Nephron progenitor cell (in vitro differentiated cells): ENCODE data around the gene ACOT13.

ENCODE experiments used
- DNase-seq: peaks from one replicate; pipeline ENCODE4 v3.0.0; 2021
- H3K27ac Mint-ChIP-seq: 2 replicates; pipeline ENCODE4 v1.8.0; 2021; ENCODE audit warnings: mild to moderate bottlenecking, moderate library complexity, mixed read lengths
- H3K27me3 Mint-ChIP-seq: 2 replicates; pipeline ENCODE4 v1.8.0; 2021; ENCODE audit warnings: mild to moderate bottlenecking, low read depth, mixed read lengths; ENCODE audit not compliant: poor library complexity
- H3K36me3 Mint-ChIP-seq: 2 replicates; pipeline ENCODE4 v1.8.0; 2021; ENCODE audit warnings: low read depth, mixed read lengths
- H3K4me1 Mint-ChIP-seq: 2 replicates; pipeline ENCODE4 v1.8.0; 2021; ENCODE audit warnings: mixed read lengths
- H3K4me3 Mint-ChIP-seq: 2 replicates; pipeline ENCODE4 v1.8.0; 2021; ENCODE audit warnings: mild to moderate bottlenecking, moderate library complexity, mixed read lengths
- H3K9me3 Mint-ChIP-seq: 2 replicates; pipeline ENCODE4 v1.8.0; 2021; ENCODE audit warnings: mild to moderate bottlenecking, moderate library complexity, mixed read lengths
- TF ChIP-seq, protein P1 (sequence below): fragments of 200-600 bp; sonication (generic); IDR thresholded peaks from 2 replicates; pipeline ENCODE4 v1.5.0; 2021; ENCODE audit warnings: antibody characterized with exemption

The ACOT13 gene

GRCh38 chr6:24643920-24644319 lies 23.0 kb upstream of the ACOT13 start:
- TF ChIP-seq, protein P1, sequence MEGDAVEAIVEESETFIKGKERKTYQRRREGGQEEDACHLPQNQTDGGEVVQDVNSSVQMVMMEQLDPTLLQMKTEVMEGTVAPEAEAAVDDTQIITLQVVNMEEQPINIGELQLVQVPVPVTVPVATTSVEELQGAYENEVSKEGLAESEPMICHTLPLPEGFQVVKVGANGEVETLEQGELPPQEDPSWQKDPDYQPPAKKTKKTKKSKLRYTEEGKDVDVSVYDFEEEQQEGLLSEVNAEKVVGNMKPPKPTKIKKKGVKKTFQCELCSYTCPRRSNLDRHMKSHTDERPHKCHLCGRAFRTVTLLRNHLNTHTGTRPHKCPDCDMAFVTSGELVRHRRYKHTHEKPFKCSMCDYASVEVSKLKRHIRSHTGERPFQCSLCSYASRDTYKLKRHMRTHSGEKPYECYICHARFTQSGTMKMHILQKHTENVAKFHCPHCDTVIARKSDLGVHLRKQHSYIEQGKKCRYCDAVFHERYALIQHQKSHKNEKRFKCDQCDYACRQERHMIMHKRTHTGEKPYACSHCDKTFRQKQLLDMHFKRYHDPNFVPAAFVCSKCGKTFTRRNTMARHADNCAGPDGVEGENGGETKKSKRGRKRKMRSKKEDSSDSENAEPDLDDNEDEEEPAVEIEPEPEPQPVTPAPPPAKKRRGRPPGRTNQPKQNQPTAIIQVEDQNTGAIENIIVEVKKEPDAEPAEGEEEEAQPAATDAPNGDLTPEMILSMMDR = no peak
- no peak overlapping the region for H3K4me3 Mint-ChIP-seq
- peaks cover 47% of the 10 kb centered on the region for H3K27me3 Mint-ChIP-seq
- no peak for DNase-seq
- peaks cover 8% of the 10 kb centered on the region for H3K9me3 Mint-ChIP-seq
- peaks cover 10% of the 10 kb centered on the region for H3K4me1 Mint-ChIP-seq
- peaks cover 5% of the 10 kb centered on the region for H3K36me3 Mint-ChIP-seq
- no peak overlapping the region for H3K27ac Mint-ChIP-seq

DNA sequence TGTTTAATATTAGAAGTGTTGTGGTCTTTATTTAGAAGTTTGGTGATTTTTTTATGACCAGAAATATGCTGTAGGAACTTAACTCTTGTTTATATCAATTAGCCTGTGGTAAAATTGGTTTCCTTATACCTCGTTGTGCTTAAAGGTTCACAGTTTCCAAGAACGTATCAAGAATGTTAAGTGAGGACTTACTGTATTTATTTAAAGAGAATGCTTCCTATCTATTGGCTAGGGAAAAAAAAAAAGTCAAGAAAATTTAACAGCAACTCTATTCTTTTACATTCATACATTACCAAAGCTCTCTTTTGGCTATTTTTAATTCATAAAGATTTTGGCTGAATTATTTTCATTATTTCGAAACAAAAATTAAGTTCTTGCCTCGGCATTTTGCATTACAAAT lies 22.5 kb upstream of the ACOT13 start:
- no peak overlapping the region for H3K4me3 Mint-ChIP-seq
- H3K27me3 Mint-ChIP-seq = peaks cover 47% of the 10 kb centered on the region
- no peak for DNase-seq
- H3K27ac Mint-ChIP-seq = no peak overlapping the region
- peaks cover 10% of the 10 kb centered on the region for H3K4me1 Mint-ChIP-seq
- TF ChIP-seq, protein P1 = no peak
- H3K9me3 Mint-ChIP-seq = peaks cover 3% of the 10 kb centered on the region
- peaks cover 5% of the 10 kb centered on the region for H3K36me3 Mint-ChIP-seq

DNA sequence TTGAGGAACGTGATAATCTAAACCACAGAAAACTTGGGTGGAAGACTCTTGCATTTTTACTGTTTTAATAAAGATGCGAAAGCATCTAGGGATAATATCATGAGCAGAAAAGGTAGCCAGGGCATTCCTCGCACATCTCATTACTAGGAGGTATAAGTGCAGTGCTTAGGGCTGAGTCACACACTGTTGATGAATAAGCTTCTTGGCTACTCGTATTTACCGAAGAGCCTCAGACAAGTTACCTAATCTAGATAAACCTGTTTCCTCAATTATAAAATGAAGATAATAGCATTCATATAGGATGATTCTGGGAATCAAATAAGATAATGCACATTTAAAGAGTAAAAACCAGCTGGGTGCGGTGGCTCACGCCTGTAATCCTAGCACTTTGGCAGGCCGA lies 20.1 kb upstream of the ACOT13 start:
- Mint-ChIP-seq H3K27me3 (peaks cover 40% of the 10 kb centered on the region), H3K9me3 (no peaks in the 10 kb centered on the region), H3K4me1 (peaks cover 10% of the 10 kb centered on the region), H3K27ac (no peak overlapping the region), H3K4me3 (peak overlapping the region; percentile 93), H3K36me3 (peaks cover 17% of the 10 kb centered on the region)
- TF ChIP-seq, protein P1 = no peak
- DNase-seq = no peak

- H3K36me3 Mint-ChIP-seq = peaks cover 30% of the 10 kb centered on the region
- DNase-seq = no peak
- H3K4me3 Mint-ChIP-seq = no peak overlapping the region
- peaks cover 10% of the 10 kb centered on the region for H3K4me1 Mint-ChIP-seq
- TF ChIP-seq, protein P1 = no peak
- H3K27ac Mint-ChIP-seq = no peak overlapping the region
- H3K27me3 Mint-ChIP-seq = peaks cover 34% of the 10 kb centered on the region
- H3K9me3 Mint-ChIP-seq = no peaks in the 10 kb centered on the region
Measured at GRCh38 chr6:24648276-24648675, 18.6 kb upstream of the ACOT13 start.

DNA sequence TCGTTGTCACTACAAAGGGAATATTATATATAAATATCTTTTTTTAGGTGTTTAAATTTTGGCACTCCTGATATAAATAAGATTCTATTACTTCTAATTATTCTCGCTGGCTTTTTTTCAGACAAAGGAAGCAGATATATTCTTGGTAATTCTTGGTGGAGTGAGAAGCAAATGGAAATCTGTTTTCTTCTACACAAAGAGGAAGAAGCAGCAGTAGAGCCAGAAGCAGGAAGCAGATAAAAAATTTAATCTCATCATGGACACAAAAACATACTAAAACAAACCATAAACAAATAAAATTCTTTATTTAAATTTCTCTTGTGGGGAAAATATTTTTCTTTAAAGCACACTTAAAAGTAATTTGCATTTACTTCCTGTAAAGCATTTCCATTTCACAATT lies 17.2 kb upstream of the ACOT13 start:
- Mint-ChIP-seq H3K27me3 (peaks cover 20% of the 10 kb centered on the region), H3K4me3 (no peak overlapping the region), H3K9me3 (no peaks in the 10 kb centered on the region), H3K36me3 (peaks cover 36% of the 10 kb centered on the region), H3K4me1 (peaks cover 10% of the 10 kb centered on the region), H3K27ac (no peak overlapping the region)
- TF ChIP-seq, protein P1 = no peak
- no peak for DNase-seq

DNA sequence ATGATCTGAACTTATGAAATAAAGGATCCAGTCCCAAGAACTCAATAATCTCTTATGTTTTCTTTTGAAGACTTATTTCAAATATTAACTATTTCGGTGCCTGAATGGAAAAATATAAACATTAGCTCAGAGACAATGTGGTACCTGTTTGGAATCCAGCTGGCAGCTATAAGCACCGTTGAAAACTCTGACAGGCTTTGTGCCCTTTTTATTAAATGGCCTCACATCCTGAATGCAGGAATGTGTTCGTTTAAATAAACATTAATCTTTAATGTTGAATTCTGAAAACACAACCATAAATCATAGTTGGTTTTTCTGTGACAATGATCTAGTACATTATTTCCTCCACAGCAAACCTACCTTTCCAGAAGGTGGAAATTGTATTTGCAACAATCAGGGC lies 16.5 kb upstream of the ACOT13 start:
- H3K27me3 Mint-ChIP-seq = peaks cover 14% of the 10 kb centered on the region
- no peak for DNase-seq
- no peaks in the 10 kb centered on the region for H3K9me3 Mint-ChIP-seq
- TF ChIP-seq, protein P1 = no peak
- peaks cover 37% of the 10 kb centered on the region for H3K36me3 Mint-ChIP-seq
- peaks cover 7% of the 10 kb centered on the region for H3K4me1 Mint-ChIP-seq
- H3K4me3 Mint-ChIP-seq = no peak overlapping the region
- no peak overlapping the region for H3K27ac Mint-ChIP-seq
